NAMALWA (cell line): ENCODE results near the gene ZFP62.

Source experiments
- DNase-seq: peaks from one replicate; pipeline ENCODE4 v3.0.0-alpha.2; 2015; ENCODE audit warnings: low spot score

The ZFP62 gene

GRCh38 chr5:180868960-180869359 lies 7.9 kb upstream of the ZFP62 start:
- peak; percentile 77 for DNase-seq

- DNase-seq: no peak
Measured at GRCh38 chr5:180866985-180867384, 5.9 kb upstream of the ZFP62 start.

DNA sequence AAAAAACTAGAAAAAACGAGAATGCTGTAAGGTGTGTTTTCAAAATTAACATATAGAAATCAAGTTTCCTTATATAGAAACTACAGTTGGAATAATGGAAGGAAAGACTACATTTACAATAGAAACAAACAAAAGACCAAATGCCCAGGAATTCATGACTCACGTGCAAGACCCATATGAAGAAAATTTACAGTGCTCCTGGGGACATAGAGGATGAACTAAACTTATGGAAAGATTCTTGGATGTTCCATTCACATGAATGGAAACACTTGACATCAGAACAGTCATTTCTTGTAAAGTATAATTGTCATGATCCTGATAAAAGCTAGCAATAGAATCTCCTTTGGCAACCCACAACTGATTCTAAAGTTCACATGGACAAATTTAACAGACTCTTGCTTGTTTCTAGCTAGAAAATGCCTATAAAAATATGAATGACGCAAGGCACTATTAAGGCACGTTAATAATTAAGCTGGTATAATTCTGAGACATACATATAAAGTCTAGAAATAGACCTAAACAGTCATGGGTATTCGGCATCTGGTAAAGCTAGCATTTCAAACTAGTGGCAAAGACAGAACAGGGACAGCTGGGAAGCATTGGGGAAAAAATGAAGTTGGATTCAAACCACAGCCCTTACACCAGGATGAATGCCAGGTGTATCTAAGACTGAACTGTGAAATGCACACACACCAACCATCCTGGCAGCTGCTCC lies 5.1 kb upstream of the ZFP62 start:
- no peak for DNase-seq

- DNase-seq: no peak
Measured at GRCh38 chr5:180862645-180863044, 1.6 kb upstream of the ZFP62 start.

GRCh38 chr5:180860273-180860886 lies 696 bp downstream of the ZFP62 start:
- DNase-seq: peak; percentile 86

- DNase-seq: no peak
Measured at GRCh38 chr5:180858586-180858985, 2.5 kb downstream of the ZFP62 start.

DNA sequence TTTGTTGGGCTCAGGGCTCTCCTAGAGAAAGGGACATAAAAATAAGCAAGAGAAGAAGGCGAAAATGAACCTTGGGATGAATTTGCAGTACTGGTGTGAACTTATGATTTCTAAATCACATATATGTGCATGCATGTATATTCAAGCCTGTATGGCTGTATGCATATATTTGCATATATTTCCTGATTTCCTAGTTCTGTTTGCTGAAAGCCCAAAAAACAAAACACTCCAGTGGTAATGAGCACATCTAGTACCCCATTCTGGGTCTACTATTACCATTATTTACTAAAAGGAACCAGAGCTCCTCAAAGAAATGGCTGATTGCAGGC lies 7.3 kb downstream of the ZFP62 start:
- no peak for DNase-seq

DNA sequence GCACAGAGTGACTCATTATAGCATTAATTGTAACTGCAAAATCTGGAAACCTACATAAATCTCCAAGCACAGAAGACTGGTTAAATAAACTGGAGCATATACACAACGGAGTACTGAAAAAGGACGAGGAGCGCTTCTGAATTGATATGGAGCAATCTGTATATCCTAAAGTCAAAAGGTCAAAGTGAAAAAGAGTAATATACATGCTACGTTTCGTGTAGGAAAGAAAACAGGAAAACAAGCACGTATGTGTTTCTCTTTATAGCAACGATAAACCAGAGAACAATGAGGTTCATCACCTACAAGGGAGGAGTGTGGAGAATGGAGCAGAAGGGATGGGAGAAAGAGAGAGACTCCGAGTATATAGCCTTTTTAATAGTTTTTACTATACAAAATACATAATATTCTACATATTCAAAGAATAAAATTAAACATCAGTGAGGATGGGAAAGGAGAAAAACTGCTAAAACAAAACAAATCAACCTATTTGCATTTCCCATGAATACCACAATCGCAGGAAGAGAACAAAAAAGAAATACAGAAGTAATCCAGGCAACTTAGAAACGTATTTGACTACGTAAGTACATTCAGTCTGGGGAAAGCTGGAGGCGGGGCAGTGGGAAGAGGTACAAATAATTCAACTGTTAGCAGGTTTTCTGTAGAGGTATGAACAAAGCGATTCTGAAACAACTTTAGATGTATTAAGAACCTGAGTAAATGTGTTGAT lies 7.8 kb downstream of the ZFP62 start:
- DNase-seq: no peak

DNA sequence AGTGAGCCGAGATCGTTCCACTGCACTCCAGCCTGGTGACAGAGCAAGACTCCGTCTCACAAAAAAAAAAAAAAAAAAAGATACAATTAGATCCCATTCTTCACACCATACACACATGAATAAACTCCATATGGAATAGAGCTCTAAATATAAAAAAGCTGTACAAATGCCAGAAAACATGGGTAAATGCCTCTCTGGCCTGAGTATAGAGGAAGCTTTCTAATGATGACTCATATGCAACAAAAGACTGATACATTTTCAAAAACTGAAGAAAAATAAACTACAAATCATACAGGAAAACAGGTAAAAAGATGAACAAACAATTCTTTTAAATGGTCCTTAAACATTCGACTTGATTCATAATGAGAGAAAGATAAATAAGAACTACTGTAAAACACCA lies 8.6 kb downstream of the ZFP62 start:
- no peak for DNase-seq

DNA sequence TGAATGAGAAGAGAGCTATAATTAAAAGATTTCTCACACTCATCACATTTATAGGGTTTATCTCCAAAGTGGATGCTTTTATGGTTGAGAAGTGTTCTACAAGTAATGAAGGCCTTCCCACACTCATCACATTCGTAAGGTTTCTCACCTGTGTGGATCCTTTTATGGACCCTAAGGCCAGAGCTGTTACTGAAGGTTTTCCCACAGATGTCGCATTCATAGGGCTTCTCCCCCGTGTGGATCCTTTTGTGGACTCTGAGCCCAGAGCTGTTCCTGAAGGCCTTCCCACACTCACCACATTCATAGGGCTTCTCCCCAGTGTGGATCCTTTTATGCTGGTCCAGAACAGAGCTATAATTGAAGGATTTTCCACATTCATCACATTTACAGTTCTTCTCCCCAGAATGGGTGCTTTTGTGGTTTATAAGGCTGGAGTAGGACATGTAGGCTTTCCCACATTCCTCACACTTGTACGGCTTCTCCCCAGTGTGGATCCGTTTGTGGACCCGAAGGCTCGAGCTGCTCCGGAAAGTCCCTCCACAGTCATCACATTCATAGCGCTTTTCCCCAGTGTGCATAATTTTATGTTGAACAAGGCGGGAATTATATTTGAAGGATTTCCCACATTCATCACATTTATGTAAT lies 10.5 kb downstream of the ZFP62 start:
- no peak for DNase-seq

DNA sequence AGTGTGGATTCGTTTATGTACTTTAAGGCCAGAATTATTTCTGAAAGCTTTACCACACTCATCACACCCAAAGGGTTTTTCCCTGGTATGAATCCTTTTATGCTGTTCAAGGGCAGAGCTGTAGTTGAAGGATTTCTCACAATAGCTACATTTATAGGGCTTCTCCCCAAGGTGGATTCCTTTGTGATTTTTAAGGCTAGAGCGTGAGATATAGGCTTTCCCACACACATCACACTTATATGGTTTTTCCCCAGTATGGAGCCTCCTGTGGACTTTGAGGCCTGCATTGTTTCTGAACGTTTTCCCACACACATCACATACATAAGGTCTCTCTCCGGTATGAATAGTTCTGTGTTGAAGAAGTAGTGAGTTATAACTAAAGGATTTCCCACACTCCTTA lies 11.2 kb downstream of the ZFP62 start:
- no peak for DNase-seq

GRCh38 chr5:180848878-180849277 lies 12.2 kb downstream of the ZFP62 start:
- no peak for DNase-seq

GRCh38 chr5:180848265-180848664 lies 12.8 kb downstream of the ZFP62 start:
- no peak for DNase-seq

GRCh38 chr5:180847026-180847425 lies 14.1 kb downstream of the ZFP62 start:
- DNase-seq: no peak

GRCh38 chr5:180844858-180845257 lies 16.2 kb downstream of the ZFP62 start:
- no peak for DNase-seq

- DNase-seq: no peak
Measured at GRCh38 chr5:180844432-180844831, 16.6 kb downstream of the ZFP62 start.

DNA sequence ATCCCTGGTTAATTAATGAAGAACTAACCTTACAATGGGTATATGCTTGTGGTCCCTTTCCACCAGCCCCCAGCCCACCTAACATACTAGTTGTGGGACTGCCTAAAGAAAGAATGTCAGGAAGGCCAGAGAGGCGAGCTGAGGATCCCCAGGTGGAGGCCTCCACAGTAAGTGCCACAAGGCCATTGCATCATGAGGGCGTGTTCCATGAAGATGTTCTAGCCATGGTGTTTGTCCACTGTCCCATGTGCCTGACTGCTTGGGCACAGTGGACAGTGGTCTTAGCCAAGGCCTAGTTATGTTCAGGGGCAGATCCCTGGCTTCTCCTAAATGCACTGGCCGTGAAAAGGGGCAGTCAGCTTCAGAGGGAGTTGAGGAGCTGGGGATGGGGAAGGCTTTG lies 21.1 kb downstream of the ZFP62 start:
- DNase-seq: no peak

GRCh38 chr5:180839227-180839626 lies 21.8 kb downstream of the ZFP62 start:
- DNase-seq: no peak

DNA sequence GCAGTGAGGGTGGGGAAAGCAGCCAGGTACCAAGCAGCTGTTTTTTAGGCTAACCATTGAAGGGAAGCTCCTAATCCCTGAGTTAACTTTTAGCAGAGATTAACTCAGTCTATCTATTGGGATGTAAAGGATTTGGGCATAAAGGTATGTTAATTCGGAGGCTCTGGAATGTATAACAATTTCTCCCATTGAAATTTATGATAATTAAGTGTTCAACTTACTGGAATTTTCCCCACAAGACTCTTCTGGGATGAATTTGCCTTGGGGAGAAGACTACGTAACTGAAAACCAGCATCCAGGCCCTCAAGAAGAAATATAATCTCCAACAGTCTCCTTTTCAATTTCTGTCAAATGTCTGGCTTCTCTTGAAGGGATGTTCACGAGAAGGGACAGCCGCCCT lies 23.6 kb downstream of the ZFP62 start:
- DNase-seq: no peak

GRCh38 chr5:180832638-180833068 lies 28.4 kb downstream of the ZFP62 start:
- DNase-seq: peak; percentile 72

GRCh38 chr5:180831139-180832093 lies 29.7 kb downstream of the ZFP62 start:
- DNase-seq: peak; percentile 79
